Stimulated activated CD4-positive, alpha-beta T cell treated with anti-CD3 and anti-CD28 coated beads, TNF-alpha, amount 100 ng/mL, for 1 hour (primary cell): Measurements from ENCODE around the gene SENP1.
"Not testable (repeated sequence)": the region's sequence is repeated elsewhere in the genome, so short reads cannot be mapped to it uniquely, and the experiment has no call there.

Source experiments
- DNase-seq, 3 donors: peaks; one replicate each; pipeline ENCODE4 v3.0.0-alpha.2; 2020; ENCODE audit warnings: low read depth in 3 of 3, low spot score in 1 of 3

SENP1 gene

GRCh38 chr12:48115957-48116356 is 10.1 kb upstream of the SENP1 start:
- no peak for DNase-seq

GRCh38 chr12:48111312-48111693 is 5.4 kb upstream of the SENP1 start:
- DNase-seq = not testable (repeated sequence)

DNA sequence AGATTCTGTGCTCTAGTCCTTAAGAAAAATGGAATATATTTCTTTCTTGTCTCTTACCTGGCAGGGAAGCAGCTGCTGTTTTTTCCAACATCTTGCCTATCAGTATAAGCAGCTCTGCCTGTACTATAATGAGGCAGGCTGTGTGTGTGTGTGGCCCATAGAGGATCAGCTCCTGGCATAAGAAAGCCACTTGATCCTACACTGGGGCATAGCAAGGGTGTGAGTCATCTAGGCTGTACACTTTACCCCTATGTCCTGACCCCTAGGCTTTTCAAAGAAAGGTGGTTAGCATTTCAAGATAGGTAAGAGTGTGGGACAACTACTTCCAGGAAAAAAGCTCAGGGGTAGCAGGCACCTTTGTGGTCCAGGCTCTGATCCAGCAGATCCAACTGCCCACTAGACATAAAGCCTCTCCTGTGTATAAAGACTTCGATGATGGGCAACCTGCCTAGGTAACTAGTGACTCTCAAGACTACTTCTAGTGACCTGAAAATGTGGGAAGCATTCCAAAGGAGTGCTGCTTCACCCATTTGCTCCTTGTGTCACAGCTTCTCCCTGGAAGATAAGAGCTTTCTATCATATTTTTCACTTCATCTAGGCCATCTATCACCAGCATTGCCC is 4.9 kb upstream of the SENP1 start:
- DNase-seq = no peak

DNA sequence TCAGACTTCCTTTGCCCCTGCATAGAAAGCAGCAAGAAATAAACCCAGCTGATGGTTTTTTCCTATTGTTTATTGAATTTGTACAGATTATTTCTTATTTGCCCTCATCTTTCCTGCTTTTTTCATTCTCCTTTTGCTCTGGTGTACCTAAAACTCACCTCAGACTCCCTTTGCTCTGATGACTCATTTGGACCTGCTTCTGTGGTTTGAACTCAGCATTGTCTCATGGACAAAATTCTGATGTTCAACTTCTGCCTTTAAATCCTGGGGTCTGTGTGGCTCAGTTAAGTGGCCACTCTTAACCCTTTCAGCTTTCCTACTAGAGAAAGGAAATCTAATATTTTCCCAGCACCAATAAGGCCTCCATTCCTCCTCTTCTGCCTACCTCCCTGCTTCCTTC is 3.5 kb upstream of the SENP1 start:
- DNase-seq = no peak

- no peak for DNase-seq
These were observed 1.1 kb upstream of the SENP1 start for GRCh38 chr12:48106681-48107613.

GRCh38 chr12:48105321-48105866 is 485 bp downstream of the SENP1 start:
- peak in 2 of 3 donors; percentile 22 to 39 for DNase-seq

- no peak for DNase-seq
These were observed 1.3 kb downstream of the SENP1 start for GRCh38 chr12:48104531-48104930.

DNA sequence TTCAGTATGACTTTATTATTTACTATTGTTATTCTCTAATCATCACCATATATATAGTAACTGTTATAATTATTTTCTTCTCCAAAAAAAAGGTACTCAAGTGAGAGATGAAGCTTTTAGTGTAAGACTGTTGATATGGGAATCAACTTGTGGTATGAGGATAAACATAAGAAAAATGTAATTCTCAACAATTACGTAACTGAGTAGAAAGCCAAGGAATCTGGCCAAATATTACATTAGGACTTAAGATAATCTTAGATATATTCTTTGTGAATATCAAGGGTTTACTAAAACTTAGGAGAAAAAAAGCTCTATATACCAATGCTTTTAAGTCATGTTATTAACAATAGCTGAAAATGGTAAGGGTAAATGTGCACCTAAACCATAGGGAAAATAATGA is 13.3 kb downstream of the SENP1 start:
- DNase-seq = no peak

DNA sequence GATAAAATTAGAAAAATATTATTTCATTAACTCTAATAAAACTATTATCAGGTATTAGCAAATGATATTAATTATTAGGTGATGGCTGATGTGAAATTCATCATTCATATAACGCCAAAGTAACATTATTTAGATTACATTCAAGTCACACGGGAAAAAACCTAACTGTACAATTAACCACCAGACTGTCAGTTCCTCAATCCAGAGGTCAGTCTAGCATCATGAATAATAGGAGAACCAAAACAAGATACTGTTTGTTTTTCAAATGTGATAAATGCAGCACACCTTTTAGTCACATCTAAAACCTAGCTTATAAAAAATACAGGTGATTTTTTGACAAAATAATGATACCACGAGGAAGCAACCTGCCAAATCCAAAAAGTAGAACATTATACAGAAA is 19.6 kb downstream of the SENP1 start:
- DNase-seq = no peak

DNA sequence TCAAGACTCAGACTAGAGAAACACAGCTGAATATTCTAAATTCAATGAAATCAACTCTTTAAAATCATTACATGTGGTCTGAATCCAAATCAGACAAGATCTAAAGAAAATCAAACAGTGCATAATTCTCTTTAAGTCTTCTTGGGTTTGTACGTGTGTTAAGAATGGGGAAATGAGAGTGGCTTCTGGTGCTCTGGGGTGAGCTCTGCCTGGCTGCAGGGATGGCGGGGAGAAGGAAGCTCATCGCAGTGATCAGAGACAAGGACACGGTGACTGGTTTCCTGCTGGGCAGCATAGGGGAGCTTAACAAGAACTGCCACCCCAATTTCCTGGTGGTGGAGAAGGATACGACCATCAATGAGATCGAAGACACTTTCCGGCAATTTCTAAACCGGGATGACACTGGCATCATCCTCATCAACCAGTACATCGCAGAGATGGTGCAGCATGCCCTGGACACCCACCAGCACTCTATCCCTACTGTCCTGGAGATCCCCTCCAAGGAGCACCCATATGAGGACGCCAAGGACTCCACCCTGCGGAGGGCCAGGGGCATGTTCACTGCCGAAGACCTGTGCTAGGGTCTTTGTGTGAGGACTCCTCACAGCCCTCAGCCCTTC is 20.9 kb downstream of the SENP1 start:
- DNase-seq = no peak

- no peak for DNase-seq
These were observed 21.8 kb downstream of the SENP1 start for GRCh38 chr12:48084066-48084465.

DNA sequence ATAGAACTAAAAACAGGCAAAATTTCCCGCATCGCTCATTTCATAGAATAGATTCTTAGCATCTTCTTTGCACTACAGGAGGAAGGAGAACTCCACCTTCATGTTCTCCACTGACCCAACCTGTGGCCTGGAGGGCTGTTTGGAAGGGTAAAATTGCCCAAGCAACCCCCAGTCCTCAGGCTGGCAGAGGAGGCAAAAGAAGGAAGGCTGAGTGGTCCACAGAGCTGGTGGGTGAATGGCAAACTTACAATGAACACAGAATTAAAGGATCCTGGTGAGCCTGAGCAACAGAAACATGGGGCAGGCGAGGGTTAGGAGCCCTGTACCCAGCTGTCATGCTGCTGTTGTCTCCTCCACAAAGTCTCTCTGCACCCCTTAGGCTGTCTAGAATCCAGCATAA is 25.1 kb downstream of the SENP1 start:
- no peak for DNase-seq

GRCh38 chr12:48080285-48080684 is 25.6 kb downstream of the SENP1 start:
- no peak for DNase-seq

DNA sequence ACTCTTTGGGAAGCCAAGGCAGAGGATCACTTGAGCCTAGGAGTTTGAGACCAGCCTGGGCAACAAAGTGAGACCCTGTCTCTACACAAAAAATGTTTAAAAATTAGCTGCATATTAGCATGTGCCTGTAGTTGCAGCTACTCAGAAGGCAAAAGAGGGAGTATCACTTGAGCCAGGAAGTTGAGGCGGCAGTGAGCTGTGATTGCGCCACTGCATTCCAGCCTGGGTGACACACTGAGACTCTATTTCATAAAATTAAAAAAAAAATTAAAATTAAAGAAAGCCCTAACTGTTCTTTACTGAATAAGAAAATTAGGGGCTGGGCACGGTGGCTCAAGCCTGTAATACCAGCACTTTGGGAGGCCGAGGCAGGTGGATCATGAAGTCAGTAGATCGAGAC is 27.0 kb downstream of the SENP1 start:
- no peak for DNase-seq

- no peak for DNase-seq
These were observed 28.8 kb downstream of the SENP1 start for GRCh38 chr12:48077111-48077510.

- no peak for DNase-seq
These were observed 30.0 kb downstream of the SENP1 start for GRCh38 chr12:48075832-48076231.

DNA sequence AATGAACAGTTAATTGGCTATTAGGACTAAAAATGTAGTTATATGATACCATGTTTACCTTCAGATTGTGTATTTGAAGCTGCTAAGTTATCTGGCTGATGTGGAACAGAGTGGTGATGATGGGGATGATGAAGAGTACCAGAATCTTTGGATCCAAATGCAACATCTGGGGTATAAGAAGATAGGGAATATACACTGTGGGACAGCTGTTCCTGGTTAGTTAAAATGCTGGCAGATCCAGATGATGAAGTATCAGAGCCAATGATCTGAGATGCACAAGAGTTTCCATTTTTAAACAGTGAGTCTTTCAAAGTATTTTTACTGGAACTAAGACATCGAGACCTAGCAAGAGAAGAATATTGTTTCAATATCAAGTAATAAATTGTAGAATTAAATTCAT is 31.6 kb downstream of the SENP1 start:
- DNase-seq = no peak

DNA sequence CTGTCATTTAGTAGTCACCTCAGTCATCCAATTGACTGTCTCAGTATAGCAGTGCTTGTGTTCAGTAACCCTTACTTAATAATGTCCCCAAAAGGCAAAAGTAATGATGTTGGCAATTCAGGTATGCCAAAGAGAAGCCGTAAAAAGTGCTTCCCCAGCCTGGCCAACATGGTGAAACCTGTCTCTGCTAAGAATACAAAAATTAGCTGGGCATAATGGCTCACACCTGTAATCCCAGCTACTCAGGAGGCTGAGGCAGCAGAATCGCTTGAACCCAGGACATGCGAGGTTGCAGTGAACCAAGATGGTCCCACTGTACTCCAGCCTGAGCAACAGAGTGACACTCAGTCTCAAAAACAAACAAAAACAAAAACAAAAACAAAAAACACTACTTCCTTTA is 33.6 kb downstream of the SENP1 start:
- no peak for DNase-seq

GRCh38 chr12:48071808-48072207 is 34.1 kb downstream of the SENP1 start:
- DNase-seq = no peak

GRCh38 chr12:48070731-48071130 is 35.1 kb downstream of the SENP1 start:
- no peak for DNase-seq

DNA sequence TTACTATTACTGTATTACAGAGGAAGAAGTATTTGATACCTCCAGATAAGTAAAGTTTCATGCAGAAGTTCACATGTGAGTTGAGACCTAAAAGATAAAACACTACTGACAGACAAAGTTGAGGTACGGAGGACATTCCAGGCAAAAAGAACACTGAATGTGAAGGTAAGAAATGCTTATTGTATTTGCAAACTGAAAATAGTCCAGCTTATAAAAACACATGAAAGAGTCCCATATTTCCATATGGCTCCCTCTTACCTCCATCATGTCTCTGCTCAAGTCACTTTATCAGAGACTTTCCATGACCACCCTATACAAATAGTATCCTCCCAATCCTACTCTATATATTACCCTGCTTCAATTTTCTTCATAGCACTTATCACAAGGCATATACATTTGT is 35.8 kb downstream of the SENP1 start:
- DNase-seq = no peak

GRCh38 chr12:48069241-48069640 is 36.6 kb downstream of the SENP1 start:
- DNase-seq = no peak
